A549 (cell line): ENCODE results near the gene NTHL1. TPM values are rescaled to one million over a fixed set of nuclear protein-coding genes. Genes with fewer than 3 reads are reported as not detected.

ENCODE experiments used
- ATAC-seq, 2 experiments: fragments of 200-7000 bp in 1 of 2; fragments of >200 bp in 1 of 2; cut with Nextera tagmentation in 1 of 2; cut with Tn5 transposase in 1 of 2; 3 replicates each; pipeline versions ENCODE4 v1.8.0 to v1.9.1; 2018 to 2020; ENCODE audit warnings: mild to moderate bottlenecking in 1 of 2, moderate library complexity in 1 of 2
- CTCF ChIA-PET: fragments of 300-600 bp; sonication (Branson Sonifier 250); formaldehyde crosslinking; extraction: SDS; loops from one replicate; lab custom pipeline; 2021; ENCODE audit warnings: antibody characterized with exemption, inconsistent platforms; lab: Yijun Ruan, JAX
- POLR2A ChIA-PET: fragments of 350-600 bp; formaldehyde crosslinking; extraction: SDS; loops from one replicate; lab custom pipeline; 2021; ENCODE audit warnings: antibody characterized with exemption, inconsistent platforms; lab: Yijun Ruan, JAX
- DNase-seq, 2 experiments: peaks; one replicate each; pipeline versions ENCODE4 v3.0.0 to v3.0.0-alpha.2; 2011 to 2016; ENCODE audit warnings: low read depth in 1 of 2, low spot score in 1 of 2
- FAIRE-seq: peaks from 2 replicates; lab custom pipeline; 2011; peaks lifted over from hg19 to GRCh38; lab: Jason Lieb, UNC
- H3K27ac ChIP-seq, 2 experiments: fragments of >200 bp; sonication (Bioruptor Twin); formaldehyde crosslinking; 3 replicates each; pipeline ENCODE4 v1.5.1; 2016 to 2017
- H3K4me1 ChIP-seq: fragments of >200 bp; sonication (Bioruptor Twin); formaldehyde crosslinking; 3 replicates; pipeline ENCODE4 v1.6.1; 2016
- H3K4me2 ChIP-seq: fragments of >200 bp; sonication (Bioruptor Twin); formaldehyde crosslinking; 3 replicates; pipeline ENCODE4 v1.6.1; 2016
- H3K4me3 ChIP-seq: fragments of >200 bp; sonication (Bioruptor Twin); formaldehyde crosslinking; 3 replicates; pipeline ENCODE4 v1.5.1; 2016
- H3K9me3 ChIP-seq: fragments of >200 bp; sonication (Bioruptor Twin); formaldehyde crosslinking; 3 replicates; pipeline ENCODE4 v1.6.1; 2016
- BHLHE40 ChIP-seq: IDR thresholded peaks from 2 replicates; pipeline ENCODE4 v1.6.1; 2012; ENCODE audit warnings: low read depth, low read length, inconsistent platforms
- EHMT2 ChIP-seq: fragments of 200-600 bp; sonication (generic); IDR thresholded peaks from 2 replicates; pipeline ENCODE4 v1.6.1; 2016; ENCODE audit warnings: antibody characterized with exemption, low read depth, mild to moderate bottlenecking, moderate library complexity
- EP300 ChIP-seq, 2 experiments: fragments of >200 bp; sonication (Bioruptor Twin); formaldehyde crosslinking; IDR thresholded peaks; 2 replicates in 1 of 2; 3 replicates in 1 of 2; pipeline ENCODE4 v1.6.1; 2016 to 2017
- FOSB ChIP-seq: fragments of 250-450 bp; sonication (Bioruptor Pico); IDR thresholded peaks from 2 replicates; pipeline ENCODE4 v1.5.0; 2020; ENCODE audit warnings: mild to moderate bottlenecking, moderate library complexity
- GATA3 ChIP-seq: IDR thresholded peaks from 2 replicates; pipeline ENCODE4 v1.6.1; 2012; ENCODE audit warnings: borderline replicate concordance
- HEYL ChIP-seq: fragments of 250-450 bp; sonication (Bioruptor Pico); IDR thresholded peaks from 2 replicates; pipeline ENCODE4 v1.8.0; 2021; ENCODE audit warnings: mild to moderate bottlenecking, moderate library complexity
- HOXB13 ChIP-seq: fragments of 250-450 bp; sonication (Bioruptor Pico); IDR thresholded peaks from 2 replicates; pipeline ENCODE4 v1.5.0; 2020; ENCODE audit warnings: low read depth, mild to moderate bottlenecking, moderate library complexity
- HOXB5 ChIP-seq: fragments of 250-450 bp; sonication (Bioruptor Pico); IDR thresholded peaks from 2 replicates; pipeline ENCODE4 v1.5.0; 2020; ENCODE audit warnings: mild to moderate bottlenecking, moderate library complexity
- JUN ChIP-seq, 2 experiments: fragments of >200 bp; sonication (Bioruptor Twin); formaldehyde crosslinking; IDR thresholded peaks; 2 replicates in 1 of 2; 3 replicates in 1 of 2; pipeline ENCODE4 v1.6.1; 2016 to 2017
- MYC ChIP-seq: IDR thresholded peaks from 2 replicates; pipeline ENCODE4 v1.6.1; 2012; ENCODE audit warnings: mild to moderate bottlenecking, inconsistent platforms, low read length, improper control_type of control experiment, borderline replicate concordance
- NR3C1 ChIP-seq: fragments of >200 bp; sonication (Bioruptor Twin); formaldehyde crosslinking; IDR thresholded peaks from 3 replicates; pipeline ENCODE4 v1.6.1; 2017
- PBX3 ChIP-seq: IDR thresholded peaks from 2 replicates; pipeline ENCODE4 v1.6.1; 2012
- PHF8 ChIP-seq: fragments of 200-600 bp; sonication (generic); IDR thresholded peaks from 2 replicates; pipeline ENCODE4 v1.6.1; 2016; ENCODE audit warnings: low read depth, mild to moderate bottlenecking, antibody characterized with exemption, moderate library complexity, borderline replicate concordance
- POLR2AphosphoS2 ChIP-seq: conservative IDR thresholded peaks from 2 replicates; pipeline ENCODE4 v1.6.1; 2012; ENCODE audit warnings: low read length, improper control_type of control experiment, inconsistent platforms
- RCOR1 ChIP-seq: fragments of 150-350 bp; IDR thresholded peaks from 2 replicates; pipeline ENCODE4 v1.6.1; 2014; ENCODE audit warnings: antibody characterized with exemption, low read length, low read depth
- REST ChIP-seq: fragments of 200-600 bp; sonication (generic); IDR thresholded peaks from 2 replicates; pipeline ENCODE4 v1.6.1; 2016; ENCODE audit warnings: antibody characterized with exemption, mild to moderate bottlenecking, moderate library complexity
- SMC3 ChIP-seq: fragments of >200 bp; sonication (Bioruptor Twin); formaldehyde crosslinking; IDR thresholded peaks from 3 replicates; pipeline ENCODE4 v1.6.1; 2018; ENCODE audit warnings: inconsistent platforms
- SREBF2 ChIP-seq: fragments of 450-650 bp; IDR thresholded peaks from 2 replicates; pipeline ENCODE4 v1.6.1; 2014; ENCODE audit warnings: mild to moderate bottlenecking, moderate library complexity
- TFCP2L1 ChIP-seq: fragments of 250-450 bp; sonication (Bioruptor Pico); IDR thresholded peaks from 2 replicates; pipeline ENCODE4 v1.5.0; 2021; ENCODE audit warnings: mild to moderate bottlenecking
- TP53 ChIP-seq: fragments of 250-450 bp; sonication (Bioruptor Pico); IDR thresholded peaks from 2 replicates; pipeline ENCODE4 v1.5.0; 2021; ENCODE audit warnings: mild to moderate bottlenecking, moderate library complexity
- USF2 ChIP-seq: fragments of 450-650 bp; IDR thresholded peaks from 2 replicates; pipeline ENCODE4 v1.6.1; 2014; ENCODE audit warnings: antibody characterized with exemption
- WGBS: methylation state at CpG from one replicate; pipeline ENCODE4 v1.1.6; 2017; ENCODE audit errors: missing lambda C conversion rate; 5-methylcytosine and 5-hydroxymethylcytosine counted together
- polyA plus RNA-seq, 4 experiments: library from polyadenylated mRNA; depleted of rRNA in 3 of 4; stranded (reverse); fragments of >200 nt; fragmentation: RNase III in 1 of 4; extraction: RNeasy Plus Mini Kit Qiagen cat#74134 plus additional on column Dnase treatment in 1 of 4; gene quantifications; 2 replicates in 3 of 4; 3 replicates in 1 of 4; pipeline ENCODE4 v1.2.3, GENCODE V29; 2011 to 2017

The NTHL1 gene
- polyA plus RNA-seq, 2 of the 4 experiments (the other 2 are of a cell fraction), result 28.8 to 42.3 TPM

- peaks cover 48% of the 10 kb centered on the region for H3K4me1 ChIP-seq
- DNase-seq (no peak), FAIRE-seq (no peak), ATAC-seq (no peak)
- H3K4me3 ChIP-seq, result peak overlapping the region; percentile 68
- H3K4me2 ChIP-seq, result peak overlapping the region; percentile 98
- WGBS, result 81% methylated on average over 21 of the region's 21 CpGs
- POLR2A ChIA-PET, result interaction anchor here (1.5 to 2.1 kb wide), 3 partner anchors 75 to 109 kb away, joined by 3 to 15 read pairs (median 5); partner anchors contain the start of genes RPS2, TBL3 and TRAF7
- no peaks in the 10 kb centered on the region for H3K9me3 ChIP-seq
- TF ChIP-seq TFCP2L1 (CRISPR knock-in tag) (no peak), TP53 (CRISPR knock-in tag) (no peak), HOXB13 (CRISPR knock-in tag) (no peak), GATA3 (no peak)
- CTCF ChIA-PET, result interaction anchor here (0.6 to 3.9 kb wide), 14 partner anchors 9 to 96 kb away, joined by 3 to 29 read pairs (median 5); no protein-coding TSS in a partner anchor
- peak overlapping the region; percentile 79 to 91 for H3K27ac ChIP-seq
Observed at GRCh38 chr16:2045965-2046892, 1.4 kb downstream of the NTHL1 start.

GRCh38 chr16:2044541-2044940 lies 3.1 kb downstream of the NTHL1 start:
- Histone ChIP-seq H3K27ac (0 out of 6 replicates have a peak overlapping the region, but pooled peaks of 1 of the 2 experiments have one; percentile 90), H3K4me3 (no peak overlapping the region), H3K4me2 (no peak overlapping the region), H3K9me3 (no peaks in the 10 kb centered on the region)
- WGBS, result 87% methylated on average over 14 of the region's 22 CpGs
- DNase-seq, result no peak
- POLR2A ChIA-PET, result no interaction called here
- no peak for TF ChIP-seq SMC3
- no peak for TF ChIP-seq MYC
- TF ChIP-seq USF2, result no peak
- no peak for TF ChIP-seq NR3C1
- no peak for TF ChIP-seq REST
- no peak for TF ChIP-seq SREBF2
- TF ChIP-seq RCOR1, result no peak
- no peak for TF ChIP-seq GATA3
- no peak for TF ChIP-seq POLR2AphosphoS2
- TF ChIP-seq, all 56 proteins: peak for 0
- ATAC-seq (no peak), FAIRE-seq (no peak)
- CTCF ChIA-PET, result interaction anchor here (1.2 to 3.9 kb wide), 7 partner anchors 10 to 96 kb away, joined by 3 to 29 read pairs (median 7); no protein-coding TSS in a partner anchor
- peaks cover 65% of the 10 kb centered on the region for H3K4me1 ChIP-seq

GRCh38 chr16:2043667-2044451 lies 3.8 kb downstream of the NTHL1 start:
- no peak for DNase-seq
- no peak overlapping the region for H3K4me3 ChIP-seq
- no peak for FAIRE-seq
- ChIA-PET POLR2A (interaction anchor here (0.7 kb wide), 1 partner anchor 84 kb away, joined by 5 read pairs; no protein-coding TSS in a partner anchor), CTCF (interaction anchor here (0.9 to 3.8 kb wide), 6 partner anchors 9 to 97 kb away, joined by 3 to 17 read pairs (median 6); no protein-coding TSS in a partner anchor)
- peak overlapping the region; percentile 42 to 90; a peak in 4 of 6 replicates for H3K27ac ChIP-seq
- no peak overlapping the region for H3K4me2 ChIP-seq
- no peaks in the 10 kb centered on the region for H3K9me3 ChIP-seq
- WGBS, result 77% methylated on average over 16 of the region's 26 CpGs
- TF ChIP-seq HOXB5 (CRISPR knock-in tag), result no peak
- TF ChIP-seq JUN (IDR thresholded peaks at IDR 0.05), result no peak
- TF ChIP-seq HEYL (CRISPR knock-in tag), result no peak
- no peak for TF ChIP-seq PHF8
- no peak for TF ChIP-seq POLR2AphosphoS2
- TF ChIP-seq EHMT2, result no peak
- no peak for TF ChIP-seq BHLHE40
- no peak for TF ChIP-seq PBX3
- TF ChIP-seq FOSB, result no peak
- no peak for TF ChIP-seq EP300 (IDR thresholded peaks at IDR 0.05)
- TF ChIP-seq, all 56 proteins: peak for 0
- peaks cover 68% of the 10 kb centered on the region for H3K4me1 ChIP-seq
- no peak for ATAC-seq
